CD4-positive, alpha-beta T cell treated with Interleukin-6 for 4 hours (primary cell): ENCODE results near the gene DOCK10.

Experiments used
- DNase-seq: peaks from one replicate; pipeline ENCODE4 v3.0.0-alpha.2; 2020; ENCODE audit warnings: mixed read lengths

Gene DOCK10

DNA sequence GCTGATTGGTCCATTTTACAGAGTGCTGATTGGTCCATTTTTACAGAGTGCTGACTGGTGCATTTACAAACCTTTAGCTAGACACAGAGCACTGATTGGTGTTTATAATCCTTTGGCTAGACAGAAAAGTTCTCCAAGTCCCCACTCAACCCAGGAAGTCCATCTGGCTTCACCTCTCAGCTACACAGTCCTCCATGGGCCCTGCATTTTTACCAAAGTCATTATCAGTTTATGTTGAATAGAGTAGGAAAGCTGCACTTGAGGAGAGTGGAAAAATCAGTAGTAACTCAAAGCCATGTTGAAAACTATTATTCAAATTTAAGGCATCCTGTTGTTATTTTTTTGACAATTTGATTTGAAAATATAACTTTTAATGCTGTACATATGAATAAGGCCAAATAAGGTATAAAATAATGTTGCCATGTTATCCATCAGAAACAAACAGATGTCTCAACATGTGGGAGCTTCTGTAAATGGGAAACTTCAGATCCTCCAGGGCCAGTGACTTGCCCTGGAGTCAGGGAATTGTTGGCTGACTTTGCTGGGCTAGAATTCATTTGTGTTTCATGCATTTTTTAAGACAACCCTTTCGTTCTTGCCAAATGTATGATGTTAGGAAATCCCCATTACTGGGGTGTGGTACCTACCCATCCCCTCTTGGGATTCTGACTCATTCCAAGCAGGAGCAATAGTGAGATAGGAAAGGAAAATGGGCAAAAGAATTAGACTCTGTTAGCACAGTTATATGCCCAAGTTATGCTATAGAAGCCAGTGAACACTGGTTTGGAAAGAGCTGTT, 288.3 kb downstream of the DOCK10 start:
- no peak for DNase-seq

DNA sequence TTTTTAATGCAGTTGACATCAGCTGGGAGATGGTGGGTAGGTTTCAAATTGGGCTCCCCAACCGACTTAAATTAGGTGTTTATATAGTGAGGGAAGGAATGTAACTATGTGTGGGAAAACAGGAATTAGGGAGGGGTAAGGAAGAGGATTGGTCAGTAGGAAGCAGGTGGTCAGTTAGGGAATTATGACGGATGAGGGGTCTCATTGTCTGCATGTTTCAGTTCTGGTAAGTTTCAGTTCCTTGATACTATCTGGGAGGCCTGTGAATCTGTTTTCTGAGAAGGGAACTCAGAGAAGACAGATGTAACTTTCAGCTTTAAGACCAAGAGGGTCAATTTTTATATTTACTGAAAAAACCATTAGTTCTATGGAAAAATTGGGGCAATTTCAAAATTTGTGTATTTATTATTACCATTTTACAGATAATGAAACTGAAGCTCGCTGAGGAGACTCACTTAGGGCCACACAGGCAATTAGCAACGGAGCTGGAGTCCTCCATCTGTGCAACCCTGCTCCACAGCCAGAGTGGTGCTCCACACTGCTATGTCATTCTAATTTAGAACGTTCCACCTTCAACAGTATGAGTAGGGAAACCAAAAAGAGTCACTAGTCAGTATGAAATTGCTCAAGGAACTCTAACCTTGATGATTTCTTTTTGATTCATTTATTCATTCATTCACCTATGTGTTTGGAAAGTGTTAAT, 290.1 kb downstream of the DOCK10 start:
- no peak for DNase-seq

DNA sequence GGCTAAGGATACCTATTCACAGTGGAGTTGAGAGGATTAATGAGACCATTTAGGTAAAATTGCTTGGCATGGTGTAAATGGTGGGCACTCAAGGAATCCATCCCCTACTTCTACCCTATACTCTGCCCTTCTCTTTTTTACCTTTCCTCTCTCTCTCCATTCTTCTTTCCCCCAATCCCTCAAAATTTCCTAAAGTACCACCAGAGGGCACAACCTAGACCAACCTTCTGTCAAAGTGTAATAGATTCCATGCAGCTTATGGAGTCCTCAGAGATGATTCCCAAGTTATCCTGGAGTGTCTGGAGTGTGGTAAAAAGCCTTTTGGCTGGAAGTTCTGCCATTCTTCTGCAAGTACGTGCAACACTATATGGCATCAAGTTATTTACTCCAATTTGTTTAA, 293.1 kb downstream of the DOCK10 start:
- no peak for DNase-seq

DNA sequence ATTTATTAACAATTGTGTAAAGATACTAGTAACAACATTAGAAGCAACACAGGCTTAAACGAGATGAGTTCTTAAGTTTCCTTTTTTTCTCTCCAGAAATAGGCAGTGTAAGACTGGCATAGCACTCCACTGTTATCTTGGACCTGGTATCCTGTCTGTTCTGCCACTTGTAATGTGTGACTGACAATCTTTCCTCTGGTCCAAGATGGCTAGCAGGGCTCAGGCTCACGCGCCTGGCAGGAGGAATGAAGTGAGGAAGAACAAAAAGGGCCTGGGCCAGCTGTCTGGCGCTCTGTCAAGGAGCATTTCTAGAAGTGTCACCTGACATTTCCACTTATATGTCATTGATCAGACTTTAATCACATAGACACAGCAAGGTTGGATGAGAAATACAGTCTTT, 294.5 kb downstream of the DOCK10 start:
- DNase-seq: no peak

DNA sequence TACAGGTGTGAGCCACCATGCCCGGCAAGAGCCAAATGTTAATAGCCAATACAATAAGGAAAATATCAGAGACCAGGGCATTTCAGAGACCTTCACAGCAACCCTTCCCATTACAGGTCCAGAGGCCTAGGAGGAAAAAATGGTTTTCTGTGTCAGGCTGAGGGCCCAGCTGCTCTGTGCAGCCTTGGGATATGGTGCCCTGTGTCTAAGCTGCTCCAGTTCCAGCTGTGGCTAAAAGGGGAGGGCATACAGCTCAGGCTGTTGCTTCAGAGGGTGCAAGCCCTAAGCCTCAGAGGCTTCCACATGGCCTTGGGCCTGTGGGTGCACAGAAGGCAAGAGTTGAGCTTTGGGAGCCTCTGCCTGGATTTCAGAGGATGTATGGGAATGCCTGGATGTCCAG, 306.0 kb downstream of the DOCK10 start:
- no peak for DNase-seq

DNA sequence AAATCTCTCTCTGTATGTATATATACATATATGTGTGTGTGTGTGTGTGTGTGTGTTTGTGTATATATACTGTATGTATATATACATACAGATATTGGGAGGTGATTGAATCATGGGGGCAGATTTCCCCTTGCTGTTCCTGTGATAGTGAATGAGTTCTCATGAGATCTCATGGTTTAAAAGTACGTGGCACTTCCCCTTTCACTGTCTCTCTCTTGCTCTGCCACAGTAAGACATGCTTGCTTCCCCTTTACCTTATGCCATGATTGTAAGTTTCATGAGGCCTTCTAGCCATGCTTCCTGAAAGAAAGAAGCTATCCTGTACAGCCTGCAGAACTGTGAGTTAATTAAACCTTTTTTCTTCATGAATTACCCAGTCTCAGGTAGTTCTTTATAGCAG, 307.3 kb downstream of the DOCK10 start:
- no peak for DNase-seq

DNA sequence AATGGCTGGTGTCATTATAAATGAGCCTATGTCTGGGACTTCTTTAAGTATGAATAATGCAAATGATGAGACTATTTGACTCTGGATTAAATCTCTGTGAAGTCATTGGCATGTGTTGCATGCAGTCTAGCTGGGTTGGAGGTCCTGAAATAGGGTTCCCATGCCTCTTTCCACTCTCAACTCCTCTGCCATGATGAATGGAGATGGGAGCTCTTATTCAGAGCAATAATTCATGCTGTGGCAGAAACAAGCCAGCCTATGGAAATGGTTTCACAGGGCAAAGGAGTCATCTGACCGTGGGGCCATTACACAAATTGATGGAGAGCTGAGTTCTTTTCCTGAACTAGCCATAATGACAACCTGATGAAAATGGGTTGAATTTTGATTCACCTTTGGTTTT, 310.6 kb downstream of the DOCK10 start:
- no peak for DNase-seq

DNA sequence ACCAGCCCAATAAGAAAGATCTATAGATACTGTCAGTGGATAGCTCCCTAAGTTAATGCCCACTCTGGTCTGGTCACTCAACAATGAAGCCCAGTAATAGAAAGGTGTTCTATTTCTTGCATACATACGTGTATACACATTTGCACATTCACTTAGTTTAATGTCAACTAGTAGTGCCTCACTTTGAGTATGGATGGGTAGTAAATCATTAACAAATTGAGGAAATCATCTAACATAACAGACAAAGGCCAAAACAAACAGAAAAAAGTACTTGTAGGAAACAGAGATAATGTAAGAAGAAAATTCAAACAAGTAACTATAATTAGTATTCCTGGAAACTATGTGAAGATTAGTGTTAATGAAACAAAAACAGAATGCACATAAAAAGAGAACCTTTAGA, 312.8 kb downstream of the DOCK10 start:
- DNase-seq: no peak

DNA sequence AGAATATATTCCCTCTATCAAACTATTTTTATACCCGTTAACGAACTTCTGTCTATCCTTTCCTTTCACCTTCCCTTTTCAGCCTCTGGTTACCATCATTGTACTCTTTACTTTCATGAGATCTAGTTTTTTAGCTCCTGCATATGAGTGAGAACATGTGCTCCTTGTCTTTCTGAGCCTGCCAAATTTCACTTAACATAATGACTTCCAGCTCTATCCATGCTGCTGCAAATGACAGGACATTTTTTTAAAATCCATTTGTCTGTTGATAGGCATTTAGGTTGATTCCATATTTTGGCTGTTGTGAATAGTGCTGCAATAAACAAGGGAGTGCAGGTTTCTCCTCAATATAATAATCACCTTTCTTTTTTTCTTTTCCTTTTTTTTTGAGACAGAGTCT, 317.9 kb downstream of the DOCK10 start:
- no peak for DNase-seq

DNA sequence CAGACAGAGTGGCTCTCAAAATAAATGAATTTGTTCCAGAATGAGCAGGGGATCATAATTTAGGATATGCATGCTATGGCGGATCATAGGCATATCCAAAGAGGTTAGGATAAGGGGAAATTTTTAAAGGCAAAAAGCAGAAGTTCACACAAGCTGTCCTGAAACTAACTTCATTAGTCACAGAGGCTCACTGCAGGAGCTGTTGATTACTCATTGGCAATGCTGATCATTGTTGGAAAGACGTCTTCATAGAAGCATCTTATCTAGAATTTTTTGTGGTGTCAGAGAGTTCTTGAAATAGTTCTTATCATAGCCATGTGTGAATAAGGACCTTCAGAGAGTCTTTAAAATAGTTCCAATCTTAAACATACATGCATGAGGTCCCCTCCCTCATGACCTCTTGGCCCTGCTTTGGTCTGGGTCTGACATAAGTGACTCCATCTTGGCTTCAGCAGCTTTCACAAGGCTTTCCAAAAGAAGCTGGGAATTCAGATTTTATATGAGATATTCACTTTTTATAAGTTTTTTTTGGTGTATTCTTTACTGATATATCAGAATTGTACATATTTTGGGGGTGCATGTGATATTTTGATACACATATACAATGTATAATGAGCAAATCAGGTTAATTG, 318.6 kb downstream of the DOCK10 start:
- no peak for DNase-seq

DNA sequence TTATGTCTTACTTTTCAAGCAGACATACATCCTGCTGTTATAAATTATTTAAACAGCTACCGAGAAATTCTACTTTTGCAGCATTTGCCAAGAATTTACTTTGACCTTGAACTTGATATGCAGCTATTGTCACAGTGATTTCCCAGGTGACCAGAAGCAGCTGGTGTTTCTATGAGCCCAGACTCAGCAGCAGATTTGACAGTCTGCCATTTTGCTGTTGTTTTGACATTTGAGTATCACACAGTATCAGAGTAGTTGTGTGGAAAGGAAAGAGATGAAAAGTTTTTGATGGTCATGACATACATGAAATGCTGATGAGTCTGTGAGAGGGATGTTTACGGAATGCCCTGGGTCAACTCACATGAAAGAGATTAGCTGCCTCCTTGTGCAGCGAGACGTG, 319.5 kb downstream of the DOCK10 start:
- no peak for DNase-seq

DNA sequence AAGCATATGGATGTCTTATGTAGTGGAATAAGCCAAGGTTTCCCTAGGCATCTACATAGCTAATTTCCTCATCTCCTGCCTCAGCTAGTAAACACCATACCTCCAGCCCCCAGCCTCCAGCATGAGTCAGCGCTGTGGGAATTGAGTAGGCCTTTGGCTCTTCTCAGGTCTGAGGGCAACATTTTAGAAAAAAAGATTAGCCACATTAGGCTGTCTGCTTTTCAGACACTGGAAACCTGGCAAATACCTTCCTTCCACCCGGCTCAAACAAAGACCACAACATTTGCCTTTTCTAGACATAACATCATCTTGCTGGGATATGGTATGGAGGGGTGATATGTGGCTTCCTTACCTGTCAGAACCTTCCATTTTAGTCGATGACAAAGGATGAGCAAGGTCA, 320.0 kb downstream of the DOCK10 start:
- DNase-seq: no peak

DNA sequence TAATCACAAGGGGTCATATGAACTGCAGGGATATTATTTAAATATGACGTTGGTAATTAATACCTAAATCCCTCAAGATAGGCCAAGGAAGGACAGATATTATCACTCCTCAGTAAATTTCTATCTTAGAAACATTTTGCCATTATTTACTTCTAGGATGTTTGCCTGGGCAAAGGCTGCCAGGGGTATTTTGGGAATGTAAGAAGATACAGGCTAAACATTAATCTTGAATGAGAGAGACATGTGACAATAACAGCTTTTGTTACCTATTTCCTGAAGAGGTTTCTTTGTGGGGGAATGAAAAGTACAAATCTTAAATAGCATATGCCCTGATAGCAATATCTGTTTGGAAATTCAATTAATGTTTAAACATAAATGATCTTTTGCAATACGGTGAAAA, 325.3 kb downstream of the DOCK10 start:
- no peak for DNase-seq

DNA sequence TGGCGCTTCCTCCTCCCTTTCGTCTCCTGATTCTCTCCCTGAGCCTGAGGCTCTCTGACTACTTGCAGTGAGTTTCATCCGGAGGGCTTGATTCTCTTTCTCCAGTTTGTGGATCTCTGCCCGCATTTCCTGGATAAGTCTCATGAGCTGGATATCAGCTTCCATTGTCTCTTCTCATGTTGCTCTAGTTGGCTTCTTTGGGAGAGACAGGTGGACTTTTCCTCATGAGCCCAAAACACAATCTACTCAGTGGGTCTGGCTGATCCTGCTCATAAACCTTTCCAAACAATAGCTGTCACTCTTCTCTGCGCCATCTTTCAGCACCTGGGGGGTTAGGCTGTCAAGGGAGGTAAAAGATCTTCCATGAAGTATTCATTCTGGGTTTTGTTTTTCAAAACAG, 326.1 kb downstream of the DOCK10 start, which contains the start of gene CCDC195:
Gene CCDC195, minus strand, starts transcription at position 165 of the 400 bp plus-strand sequence. Its CDS starts 0 bp downstream, at position 165.
- DNase-seq: no peak
